Inflammatory macrophage treated with lipopolysaccharide for 1 hour (primary cell): ENCODE measurements around the gene UBAP1.
"Not testable (repeated sequence)": the region's sequence is repeated elsewhere in the genome, so short reads cannot be mapped to it uniquely, and the experiment has no call there.

Source experiments
- DNase-seq, 2 donors: peaks; one replicate each; pipeline ENCODE4 v3.0.0-alpha.2; 2020 to 2022

The UBAP1 gene

GRCh38 chr9:34179213-34180136 lies 632 bp downstream of the UBAP1 start:
- peak; percentile 73 to 93 for DNase-seq

- peak; percentile 93 to 96 for DNase-seq
Observed at GRCh38 chr9:34185778-34186551, 7.1 kb downstream of the UBAP1 start.

- no peak for DNase-seq
Observed at GRCh38 chr9:34187891-34188240, 9.0 kb downstream of the UBAP1 start.

DNA sequence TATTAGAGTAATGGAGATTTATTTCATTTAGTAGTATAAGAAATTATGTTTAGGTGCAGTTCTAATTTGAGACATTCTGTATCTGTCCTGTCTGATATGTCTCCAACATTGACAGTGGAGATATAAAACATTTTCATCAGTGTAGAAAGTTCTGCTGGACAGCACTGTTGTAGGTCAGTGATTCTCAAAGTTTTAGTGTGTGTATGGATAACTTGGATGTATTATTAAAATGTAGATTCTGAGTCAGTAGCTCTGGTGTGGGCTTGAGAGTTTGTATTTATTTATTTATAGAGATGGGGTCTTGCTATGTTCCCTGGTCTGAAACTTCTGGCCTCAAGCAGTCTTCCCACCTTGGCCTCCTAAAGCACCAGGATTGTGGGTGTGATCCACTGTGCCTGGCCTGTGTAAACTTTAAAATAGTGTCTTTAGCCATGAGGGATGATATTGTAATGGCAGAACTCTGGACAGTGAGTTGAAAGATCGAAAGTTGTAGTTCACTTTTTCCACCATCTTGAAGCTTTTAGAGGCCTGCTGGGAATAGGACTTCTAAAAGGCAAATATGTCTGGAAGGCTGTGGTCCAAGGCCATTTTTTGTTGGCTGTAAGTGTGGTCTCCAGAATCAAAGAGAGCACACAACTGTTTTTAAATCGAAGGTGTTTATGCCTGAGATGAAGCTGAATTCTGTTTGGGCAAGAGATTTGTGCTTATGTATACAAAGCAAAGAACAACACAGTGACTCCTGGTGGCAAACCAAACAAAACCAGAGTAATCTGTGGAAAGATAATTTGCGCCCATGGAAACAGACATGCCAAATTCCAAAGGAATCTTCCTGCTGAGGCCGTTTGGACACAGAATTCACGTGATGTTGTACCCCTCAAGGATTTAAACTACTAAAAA lies 12.4 kb downstream of the UBAP1 start:
- no peak for DNase-seq

DNA sequence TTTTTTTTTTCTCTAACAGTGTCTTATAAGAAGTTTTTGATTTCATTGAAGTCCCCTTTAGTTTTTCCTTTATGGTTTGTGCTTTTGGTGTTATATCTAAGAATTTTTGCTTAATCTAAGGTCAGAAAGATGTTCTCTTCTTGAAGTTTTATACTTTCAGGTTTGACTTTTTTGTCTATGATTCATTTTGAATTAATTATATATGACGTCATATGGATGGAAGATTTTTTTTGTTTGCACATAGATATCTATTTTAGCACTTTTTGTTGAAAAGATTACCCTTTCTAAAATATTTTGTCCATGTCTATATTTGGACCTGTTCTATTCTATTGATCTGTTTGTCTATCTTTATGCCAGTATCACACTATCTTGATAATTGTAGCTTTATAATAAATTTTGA lies 16.3 kb downstream of the UBAP1 start:
- DNase-seq: no peak

GRCh38 chr9:34197286-34197685 lies 18.4 kb downstream of the UBAP1 start:
- DNase-seq: not testable (repeated sequence)

- DNase-seq: peak in 1 of 2 donors; percentile 31
Observed at GRCh38 chr9:34197756-34198711, 19.2 kb downstream of the UBAP1 start.

DNA sequence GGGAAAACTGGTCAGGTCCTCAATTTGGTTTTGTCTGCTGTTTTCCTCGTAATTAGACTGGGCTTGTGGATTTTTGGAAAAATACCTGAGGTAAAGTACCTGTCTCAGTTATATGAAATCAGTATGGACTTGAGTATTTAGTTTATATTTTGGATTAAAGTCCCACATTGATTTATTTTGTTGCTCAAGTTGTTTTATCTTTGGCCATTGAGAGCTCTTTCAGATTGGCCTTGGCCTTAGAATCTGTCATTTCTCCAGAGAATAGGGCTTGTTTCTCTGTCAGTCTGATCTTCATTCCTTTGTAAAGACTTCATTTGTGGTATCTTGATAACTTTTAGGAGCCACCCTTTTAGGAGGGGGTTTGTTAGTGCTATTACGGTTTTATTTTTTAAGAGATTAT lies 21.2 kb downstream of the UBAP1 start:
- no peak for DNase-seq

- no peak for DNase-seq
Observed at GRCh38 chr9:34203275-34203991, 24.6 kb downstream of the UBAP1 start.

DNA sequence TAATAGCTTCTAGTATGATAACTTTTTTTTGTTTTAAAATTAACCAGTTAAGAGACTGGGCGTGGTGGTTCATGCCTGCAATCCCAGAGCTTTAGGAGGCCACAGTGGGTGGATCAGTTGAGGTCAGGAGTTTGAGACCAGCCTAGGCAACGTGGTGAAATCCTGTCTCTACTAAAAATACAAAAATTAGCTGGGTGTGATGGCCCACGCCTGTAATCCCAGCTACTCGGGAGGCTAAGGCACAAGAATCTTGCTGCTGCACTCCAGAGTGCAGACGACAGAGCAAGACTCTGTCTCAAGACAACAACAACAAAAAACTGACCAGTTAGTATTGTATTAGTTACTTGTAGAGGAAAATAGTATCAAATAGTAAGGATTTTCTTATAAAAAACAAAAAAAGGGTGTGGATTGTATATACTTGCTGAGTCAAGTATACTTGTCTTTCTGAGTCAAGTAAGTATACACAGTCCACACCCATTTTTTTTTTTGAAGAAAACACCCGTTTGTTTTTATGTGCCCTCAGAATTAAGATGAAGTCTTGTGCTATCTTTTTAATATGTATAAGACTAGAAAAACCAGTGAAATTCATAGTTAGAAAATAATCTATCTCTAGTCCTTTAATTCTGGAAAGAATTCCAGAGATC lies 25.3 kb downstream of the UBAP1 start:
- no peak for DNase-seq

DNA sequence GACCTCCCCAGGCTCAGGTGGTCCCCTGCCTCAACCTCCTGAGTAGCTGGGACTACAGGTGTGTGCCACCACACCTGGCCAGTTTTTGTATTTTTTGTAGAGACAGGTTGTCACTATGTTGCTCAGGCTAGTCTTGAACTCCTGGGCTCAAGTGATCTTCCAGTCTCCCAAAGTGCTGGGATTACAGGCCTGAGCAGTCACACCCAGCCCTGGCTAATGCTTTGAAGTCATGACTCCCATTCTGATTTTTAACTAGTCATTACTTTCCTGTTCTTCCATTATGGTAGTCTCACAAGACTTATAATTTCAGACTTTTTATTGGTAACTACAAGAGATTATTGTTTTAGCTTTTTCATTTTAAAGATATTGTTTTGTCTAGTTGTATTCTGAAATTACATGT lies 26.3 kb downstream of the UBAP1 start:
- no peak for DNase-seq

GRCh38 chr9:34206561-34206960 lies 27.7 kb downstream of the UBAP1 start:
- DNase-seq: no peak

GRCh38 chr9:34211395-34211794 lies 32.6 kb downstream of the UBAP1 start:
- DNase-seq: no peak

- not testable (repeated sequence) for DNase-seq
Observed at GRCh38 chr9:34214354-34215000, 35.6 kb downstream of the UBAP1 start.

- no peak for DNase-seq
Observed at GRCh38 chr9:34216325-34216724, 37.5 kb downstream of the UBAP1 start.

GRCh38 chr9:34217015-34217414 lies 38.2 kb downstream of the UBAP1 start:
- not testable (repeated sequence) for DNase-seq

GRCh38 chr9:34218446-34218845 lies 39.6 kb downstream of the UBAP1 start:
- no peak for DNase-seq

DNA sequence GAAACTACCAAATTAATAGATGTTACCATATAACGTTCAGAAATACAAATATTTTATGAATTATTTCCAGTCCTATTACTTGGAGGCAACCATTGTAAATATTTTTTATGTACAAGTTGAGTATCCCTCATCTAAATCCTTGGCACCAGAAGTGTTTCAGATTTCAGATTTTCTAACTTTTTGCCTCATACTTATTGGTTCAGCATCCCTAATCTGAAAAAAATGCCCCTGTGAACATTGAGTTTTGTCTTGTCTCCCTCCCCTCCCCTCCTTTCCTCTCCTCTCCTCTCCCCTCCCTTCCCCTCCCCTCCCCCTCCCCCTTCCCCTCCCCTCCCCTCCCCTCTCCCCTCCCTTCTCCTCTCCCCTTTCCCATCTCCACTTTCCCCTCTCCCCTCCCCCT lies 40.6 kb downstream of the UBAP1 start:
- DNase-seq: no peak

- DNase-seq: no peak
Observed at GRCh38 chr9:34220218-34220617, 41.4 kb downstream of the UBAP1 start.

- no peak for DNase-seq
Observed at GRCh38 chr9:34224349-34224748, 45.5 kb downstream of the UBAP1 start.
